Measurements from ENCODE around the gene FTSJ3.

FTSJ3 gene

DNA sequence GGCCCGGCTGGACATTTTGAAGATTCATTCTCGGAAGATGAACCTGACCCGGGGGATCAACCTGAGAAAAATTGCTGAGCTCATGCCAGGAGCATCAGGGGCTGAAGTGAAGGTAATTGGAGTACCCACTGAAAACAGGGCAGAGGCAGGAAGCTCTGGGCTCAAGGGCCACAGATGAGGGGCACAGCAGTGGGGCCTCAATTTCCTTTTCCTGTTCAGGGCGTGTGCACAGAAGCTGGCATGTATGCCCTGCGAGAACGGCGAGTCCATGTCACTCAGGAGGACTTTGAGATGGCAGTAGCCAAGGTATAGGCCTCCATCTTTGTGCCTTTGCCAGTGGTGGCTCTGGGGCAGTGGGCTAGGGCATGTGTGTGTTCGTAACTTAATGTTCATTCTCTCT is 4.0 kb upstream of the FTSJ3 start:
- Mint-ChIP-seq H3K4me3 (no peak overlapping the region), H3K4me1 (peaks cover 67% of the 10 kb centered on the region), H3K36me3 (ENCODE audit: insufficient read depth) (peaks cover 56% of the 10 kb centered on the region), H3K27me3 (no peaks in the 10 kb centered on the region), H3K9me3 (no peaks in the 10 kb centered on the region), H3K27ac (ENCODE audit: low read depth) (peak overlapping the region; percentile 10)
- DNase-seq (ENCODE audit: low spot score in 2 of 2) (no peak), ATAC-seq (replicated peaks; ENCODE audit: extremely low read depth, poor library complexity, severe bottlenecking) (no peak)

DNA sequence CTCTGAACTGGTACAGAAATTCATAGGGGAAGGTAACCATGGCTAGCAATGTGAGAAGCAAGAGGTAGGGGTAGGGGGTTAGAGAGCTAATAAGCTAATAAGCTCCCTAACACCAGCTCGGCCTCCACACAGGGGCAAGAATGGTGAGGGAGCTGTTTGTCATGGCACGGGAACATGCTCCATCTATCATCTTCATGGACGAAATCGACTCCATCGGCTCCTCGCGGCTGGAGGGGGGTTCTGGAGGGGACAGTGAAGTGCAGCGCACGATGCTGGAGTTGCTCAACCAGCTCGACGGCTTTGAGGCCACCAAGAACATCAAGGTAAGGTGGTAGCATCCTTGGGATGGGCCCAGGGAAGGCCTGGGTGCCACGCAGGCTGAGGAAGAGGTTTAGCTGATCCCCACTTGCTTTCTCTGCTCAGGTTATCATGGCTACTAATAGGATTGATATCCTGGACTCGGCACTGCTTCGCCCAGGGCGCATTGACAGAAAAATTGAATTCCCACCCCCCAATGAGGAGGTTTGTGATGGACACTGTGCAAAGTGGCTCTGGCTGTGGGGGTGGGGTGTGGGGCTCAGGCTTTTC is 3.5 kb upstream of the FTSJ3 start:
- peak overlapping the region; percentile 41 for H3K27ac Mint-ChIP-seq (ENCODE audit: low read depth)
- no peaks in the 10 kb centered on the region for H3K27me3 Mint-ChIP-seq
- ATAC-seq (replicated peaks; ENCODE audit: extremely low read depth, poor library complexity, severe bottlenecking) (no peak), DNase-seq (ENCODE audit: low spot score in 2 of 2) (no peak)
- no peak overlapping the region for H3K4me3 Mint-ChIP-seq
- peaks cover 53% of the 10 kb centered on the region for H3K36me3 Mint-ChIP-seq (ENCODE audit: insufficient read depth)
- no peaks in the 10 kb centered on the region for H3K9me3 Mint-ChIP-seq
- H3K4me1 Mint-ChIP-seq, result peaks cover 72% of the 10 kb centered on the region

DNA sequence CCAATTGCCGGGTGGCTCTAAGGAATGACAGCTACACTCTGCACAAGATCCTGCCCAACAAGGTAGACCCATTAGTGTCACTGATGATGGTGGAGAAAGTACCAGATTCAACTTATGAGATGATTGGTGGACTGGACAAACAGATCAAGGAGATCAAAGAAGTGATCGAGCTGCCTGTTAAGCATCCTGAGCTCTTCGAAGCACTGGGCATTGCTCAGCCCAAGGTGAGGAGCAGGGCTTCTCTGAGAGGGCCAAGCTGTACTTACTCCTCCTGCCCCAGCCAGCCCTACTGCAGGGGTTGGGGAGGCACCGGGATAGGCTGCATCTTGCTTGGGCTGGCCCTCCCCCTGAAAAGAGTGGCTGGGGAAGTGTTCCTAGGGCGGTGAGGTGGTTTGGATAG is 2.8 kb upstream of the FTSJ3 start:
- DNase-seq (ENCODE audit: low spot score in 2 of 2) (no peak), ATAC-seq (replicated peaks; ENCODE audit: extremely low read depth, poor library complexity, severe bottlenecking) (no peak)
- Mint-ChIP-seq H3K27me3 (no peaks in the 10 kb centered on the region), H3K4me3 (peak overlapping the region; percentile 6), H3K4me1 (peaks cover 73% of the 10 kb centered on the region), H3K27ac (ENCODE audit: low read depth) (peak overlapping the region; percentile 41), H3K9me3 (no peaks in the 10 kb centered on the region), H3K36me3 (ENCODE audit: insufficient read depth) (peaks cover 50% of the 10 kb centered on the region)

DNA sequence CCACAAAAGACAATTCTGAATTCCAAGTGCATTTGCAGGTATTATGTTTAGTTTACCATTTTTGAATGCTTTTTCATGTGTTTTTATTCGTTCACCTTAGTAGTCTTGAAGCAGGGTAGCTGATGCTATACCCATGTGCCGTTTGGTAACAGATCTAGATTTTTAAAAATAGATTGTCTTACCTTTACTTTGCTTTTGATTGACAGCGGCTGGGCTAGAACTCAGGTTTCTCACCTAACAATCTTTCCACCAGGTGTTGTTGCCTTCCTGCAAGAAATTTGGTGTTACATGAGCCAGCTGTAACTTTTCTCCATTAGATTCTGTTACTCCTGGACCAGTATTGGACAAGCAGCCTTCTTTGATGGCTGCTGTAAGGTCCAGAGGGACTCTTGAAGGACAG is 1.5 kb upstream of the FTSJ3 start:
- Mint-ChIP-seq H3K9me3 (no peaks in the 10 kb centered on the region), H3K27ac (ENCODE audit: low read depth) (no peak overlapping the region), H3K36me3 (ENCODE audit: insufficient read depth) (peaks cover 46% of the 10 kb centered on the region), H3K4me3 (no peak overlapping the region), H3K27me3 (no peaks in the 10 kb centered on the region), H3K4me1 (peaks cover 73% of the 10 kb centered on the region)
- DNase-seq (ENCODE audit: low spot score in 2 of 2) (no peak), ATAC-seq (replicated peaks; ENCODE audit: extremely low read depth, poor library complexity, severe bottlenecking) (no peak)

GRCh38 chr17:63827801-63828221 is 348 bp upstream of the FTSJ3 start:
- Mint-ChIP-seq H3K9me3 (no peaks in the 10 kb centered on the region), H3K36me3 (ENCODE audit: insufficient read depth) (peaks cover 51% of the 10 kb centered on the region), H3K4me3 (peak overlapping the region; percentile 95), H3K27me3 (no peaks in the 10 kb centered on the region), H3K27ac (ENCODE audit: low read depth) (peak overlapping the region; percentile 98), H3K4me1 (peaks cover 78% of the 10 kb centered on the region)
- ATAC-seq (replicated peaks; ENCODE audit: extremely low read depth, poor library complexity, severe bottlenecking), result no peak
- no peak for DNase-seq (ENCODE audit: low spot score in 2 of 2)

DNA sequence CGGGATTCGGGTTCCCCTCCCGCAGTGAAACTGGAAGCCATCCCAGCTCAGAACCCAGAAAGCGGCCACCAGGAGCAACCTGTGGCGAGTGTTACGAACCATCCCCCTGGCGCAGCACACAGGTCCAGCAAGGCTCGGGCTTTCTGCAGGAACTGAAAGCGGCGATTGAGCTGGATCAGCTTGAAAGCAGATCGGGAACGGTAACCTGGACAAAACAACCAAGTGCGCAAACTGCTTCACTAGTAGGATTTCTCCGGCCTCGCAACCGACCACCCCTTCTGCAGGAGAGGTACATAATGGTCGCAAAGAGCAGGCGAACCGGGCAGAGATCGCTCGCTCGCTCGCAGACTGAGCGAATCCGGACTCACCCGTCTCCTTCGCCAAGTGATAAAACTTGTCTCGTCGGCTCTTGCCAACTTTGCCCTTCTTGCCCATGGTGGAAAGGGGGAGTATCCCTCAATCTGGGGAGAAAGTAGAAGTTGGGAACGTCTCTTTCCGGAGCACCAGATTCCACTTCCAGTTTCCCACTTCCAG is 928 bp downstream of the FTSJ3 start:
- DNase-seq (ENCODE audit: low spot score in 2 of 2) (no peak), ATAC-seq (replicated peaks; ENCODE audit: extremely low read depth, poor library complexity, severe bottlenecking) (peak; percentile 25)
- Mint-ChIP-seq H3K4me1 (peaks cover 76% of the 10 kb centered on the region), H3K4me3 (peak overlapping the region; percentile 95), H3K9me3 (no peaks in the 10 kb centered on the region), H3K36me3 (ENCODE audit: insufficient read depth) (peaks cover 58% of the 10 kb centered on the region), H3K27me3 (no peaks in the 10 kb centered on the region), H3K27ac (ENCODE audit: low read depth) (peak overlapping the region; percentile 98)

DNA sequence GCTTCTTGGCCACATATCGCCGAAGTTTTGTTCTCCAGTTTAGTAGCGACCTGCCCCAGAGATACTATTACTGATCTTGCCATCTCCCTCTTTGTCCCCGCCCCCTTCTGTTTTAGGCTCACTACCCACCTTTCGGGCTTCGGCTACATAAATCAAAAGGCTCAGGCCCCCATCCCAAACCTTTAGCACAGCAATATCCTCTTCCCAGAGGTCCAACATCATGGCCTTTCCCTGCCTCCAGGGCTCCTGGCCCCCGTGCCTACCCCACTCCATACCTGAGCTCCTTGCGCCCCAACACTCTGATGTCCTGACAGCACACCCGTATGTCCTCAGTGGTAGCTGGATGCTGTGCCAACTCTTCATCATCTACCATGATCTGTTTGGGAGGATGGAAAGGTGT is 3.1 kb downstream of the FTSJ3 start:
- Mint-ChIP-seq H3K4me1 (peaks cover 72% of the 10 kb centered on the region), H3K36me3 (ENCODE audit: insufficient read depth) (peaks cover 57% of the 10 kb centered on the region)

DNA sequence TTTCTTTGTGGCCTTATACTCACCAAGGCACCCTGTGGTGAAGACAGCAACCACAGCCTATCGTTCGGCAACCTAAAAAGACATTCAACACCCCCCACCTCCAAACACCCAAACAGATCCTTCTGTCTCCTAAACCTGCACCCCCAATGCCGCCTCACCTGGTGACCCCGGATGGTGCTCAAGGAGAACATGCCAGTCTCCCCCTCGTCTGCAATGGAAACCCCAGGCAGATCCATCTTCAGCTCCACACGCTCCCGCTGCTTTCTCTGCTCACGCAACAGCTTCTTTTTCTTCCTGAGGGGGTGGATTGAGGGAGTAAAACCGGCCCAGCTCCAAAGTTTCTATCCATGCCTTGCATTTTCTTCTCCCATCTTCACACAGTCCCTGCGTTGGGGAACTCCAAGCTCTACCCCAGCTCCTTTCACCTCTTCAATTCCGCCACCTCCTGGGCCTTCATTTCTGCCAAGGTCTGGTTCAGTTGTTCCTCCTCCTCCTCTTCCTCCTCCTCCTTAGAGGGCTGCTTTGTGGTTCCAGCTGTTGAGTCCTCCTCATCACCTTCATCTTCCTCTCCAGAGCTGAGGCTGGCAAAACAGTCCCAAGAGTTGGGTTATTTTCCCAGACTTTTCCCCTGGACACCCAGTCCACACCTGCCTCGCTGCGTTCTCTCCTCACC is 3.7 kb downstream of the FTSJ3 start:
- Mint-ChIP-seq H3K4me1 (peaks cover 67% of the 10 kb centered on the region), H3K36me3 (ENCODE audit: insufficient read depth) (peaks cover 63% of the 10 kb centered on the region), H3K27ac (ENCODE audit: low read depth) (peak overlapping the region; percentile 3), H3K4me3 (no peak overlapping the region), H3K27me3 (no peaks in the 10 kb centered on the region), H3K9me3 (no peaks in the 10 kb centered on the region)
- no peak for ATAC-seq (replicated peaks; ENCODE audit: extremely low read depth, poor library complexity, severe bottlenecking)
- DNase-seq (ENCODE audit: low spot score in 2 of 2), result no peak

More for the DNA sequence above, 3.1 kb downstream of the FTSJ3 start:
- H3K27me3 Mint-ChIP-seq, result no peaks in the 10 kb centered on the region
- H3K9me3 Mint-ChIP-seq, result no peaks in the 10 kb centered on the region
- no peak for DNase-seq (ENCODE audit: low spot score in 2 of 2)
- no peak overlapping the region for H3K4me3 Mint-ChIP-seq
- ATAC-seq (replicated peaks; ENCODE audit: extremely low read depth, poor library complexity, severe bottlenecking), result no peak
- H3K27ac Mint-ChIP-seq (ENCODE audit: low read depth), result peak overlapping the region; percentile 3

DNA sequence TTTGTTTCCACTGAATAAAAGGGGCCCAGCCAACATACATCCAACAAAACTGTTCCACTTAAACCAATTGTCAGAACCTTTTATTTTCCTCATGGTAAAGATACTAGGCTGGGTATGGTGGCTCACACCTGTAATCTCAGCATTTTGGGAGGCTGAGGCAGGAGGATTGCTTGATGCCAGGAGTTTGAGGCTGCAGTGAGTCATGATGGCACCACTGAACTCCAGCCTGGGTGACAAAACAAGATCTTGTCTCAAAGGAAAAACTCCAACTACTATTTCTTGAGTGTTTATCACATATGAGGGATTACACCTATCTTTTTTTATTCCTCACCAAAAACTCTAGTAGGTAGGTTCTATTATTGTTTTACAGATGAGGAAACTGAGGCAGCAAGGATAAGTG is 4.9 kb downstream of the FTSJ3 start:
- DNase-seq (ENCODE audit: low spot score in 2 of 2), result no peak
- Mint-ChIP-seq H3K36me3 (ENCODE audit: insufficient read depth) (peaks cover 71% of the 10 kb centered on the region), H3K9me3 (no peaks in the 10 kb centered on the region), H3K4me1 (peaks cover 62% of the 10 kb centered on the region), H3K4me3 (no peak overlapping the region), H3K27me3 (no peaks in the 10 kb centered on the region), H3K27ac (ENCODE audit: low read depth) (no peak overlapping the region)
- no peak for ATAC-seq (replicated peaks; ENCODE audit: extremely low read depth, poor library complexity, severe bottlenecking)

DNA sequence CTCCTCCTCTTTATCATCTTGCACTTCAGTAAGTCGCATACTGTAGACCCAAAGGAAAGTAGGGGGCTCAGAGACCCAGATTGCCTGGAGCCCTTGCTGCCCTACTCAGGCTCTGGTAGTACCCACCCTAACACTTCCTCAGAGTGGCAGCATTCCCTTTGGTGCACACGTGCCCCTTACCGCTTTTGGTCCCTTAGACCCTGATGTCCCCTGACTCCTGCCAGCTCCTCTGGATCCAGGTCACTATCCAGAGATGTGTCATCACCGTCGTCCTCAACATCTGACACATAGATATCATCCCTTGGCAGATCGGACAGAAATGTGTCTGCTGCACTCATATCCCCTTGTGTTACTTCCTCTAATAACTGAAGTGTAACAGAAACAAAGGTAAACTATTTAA is 5.7 kb downstream of the FTSJ3 start:
- Mint-ChIP-seq H3K27me3 (no peaks in the 10 kb centered on the region), H3K4me1 (peaks cover 54% of the 10 kb centered on the region), H3K36me3 (ENCODE audit: insufficient read depth) (peaks cover 67% of the 10 kb centered on the region), H3K9me3 (no peaks in the 10 kb centered on the region), H3K4me3 (no peak overlapping the region), H3K27ac (ENCODE audit: low read depth) (no peak overlapping the region)
- no peak for DNase-seq (ENCODE audit: low spot score in 2 of 2)
- no peak for ATAC-seq (replicated peaks; ENCODE audit: extremely low read depth, poor library complexity, severe bottlenecking)

- no peak overlapping the region for H3K4me3 Mint-ChIP-seq
- no peaks in the 10 kb centered on the region for H3K27me3 Mint-ChIP-seq
- ATAC-seq (replicated peaks; ENCODE audit: extremely low read depth, poor library complexity, severe bottlenecking) (no peak), DNase-seq (ENCODE audit: low spot score in 2 of 2) (no peak)
- H3K27ac Mint-ChIP-seq (ENCODE audit: low read depth), result no peak overlapping the region
- H3K4me1 Mint-ChIP-seq, result peaks cover 47% of the 10 kb centered on the region
- H3K36me3 Mint-ChIP-seq (ENCODE audit: insufficient read depth), result peaks cover 67% of the 10 kb centered on the region
- no peaks in the 10 kb centered on the region for H3K9me3 Mint-ChIP-seq
These were observed 6.4 kb downstream of the FTSJ3 start for GRCh38 chr17:63820963-63821561.

- peaks cover 75% of the 10 kb centered on the region for H3K36me3 Mint-ChIP-seq (ENCODE audit: insufficient read depth)
- no peaks in the 10 kb centered on the region for H3K27me3 Mint-ChIP-seq
- H3K27ac Mint-ChIP-seq (ENCODE audit: low read depth), result no peak overlapping the region
- DNase-seq (ENCODE audit: low spot score in 2 of 2) (no peak), ATAC-seq (replicated peaks; ENCODE audit: extremely low read depth, poor library complexity, severe bottlenecking) (no peak)
- peak overlapping the region; percentile 37 for H3K4me3 Mint-ChIP-seq
- H3K4me1 Mint-ChIP-seq, result peaks cover 42% of the 10 kb centered on the region
- no peaks in the 10 kb centered on the region for H3K9me3 Mint-ChIP-seq
These were observed 7.6 kb downstream of the FTSJ3 start for GRCh38 chr17:63819585-63820537.
